GM12878 (cell line): ENCODE data around the gene NMT1. TPM values are rescaled to one million over a fixed set of nuclear protein-coding genes. Genes with fewer than 3 reads are reported as not detected.

Experiments
- ATAC-seq: fragments of 200-7000 bp; cut with Tn5 transposase; 3 replicates; pipeline ENCODE4 v1.9.1; 2020; ENCODE audit warnings: mild to moderate bottlenecking, moderate library complexity
- BruUV-seq: library from RNA; stranded (reverse); fragments of 400-500 nt; replicated peaks from 2 replicates; lab custom pipeline; 2021; lab: Mats Ljungman, UMichigan
- CTCF ChIA-PET: fragments of 300-600 bp; sonication (Branson Sonifier 250); formaldehyde crosslinking; extraction: SDS; loops from one replicate; lab custom pipeline; 2021; ENCODE audit warnings: inconsistent platforms; lab: Yijun Ruan, JAX
- POLR2A ChIA-PET: fragments of 350-600 bp; formaldehyde crosslinking; extraction: SDS; loops from one replicate; lab custom pipeline; 2021; ENCODE audit warnings: inconsistent platforms; lab: Charles Lee
- RAD21 ChIA-PET: fragments of 300-600 bp; sonication (Branson Sonifier 250); formaldehyde crosslinking; loops from one replicate; lab custom pipeline; 2023; ENCODE audit warnings: antibody characterized with exemption; ENCODE audit not compliant: unreplicated experiment; lab: Charles Lee
- SMC1A ChIA-PET: fragments of 300-600 bp; sonication (Branson Sonifier 250); formaldehyde crosslinking; loops from one replicate; lab custom pipeline; 2023; ENCODE audit not compliant: unreplicated experiment, uncharacterized antibody; lab: Charles Lee
- DNase-seq: peaks from one replicate; pipeline ENCODE4 v3.0.0-alpha.2; 2011; ENCODE audit warnings: low read depth, low spot score
- FAIRE-seq: peaks from 3 replicates; lab custom pipeline; 2011; peaks lifted over from hg19 to GRCh38; lab: Jason Lieb, UNC
- H2AFZ ChIP-seq: 2 replicates; pipeline ENCODE4 v1.6.0; 2011; ENCODE audit warnings: low read depth, low read length, control low read depth; ENCODE audit not compliant: control insufficient read depth
- H3K27ac ChIP-seq: 2 replicates; pipeline ENCODE4 v1.5.1; 2011; ENCODE audit warnings: control low read depth; ENCODE audit not compliant: control insufficient read depth, insufficient read depth
- H3K27me3 ChIP-seq, 2 experiments: replicated peaks in 1 of 2; 2 replicates each; pipeline versions ENCODE4 v1.6.0 to v1.6.1; 2011; ENCODE audit warnings: low read length in 1 of 2; ENCODE audit not compliant: control insufficient read depth in 2 of 2, insufficient read depth in 2 of 2
- H3K36me3 ChIP-seq, 2 experiments: 2 replicates each; pipeline ENCODE4 v1.5.1; 2011; ENCODE audit warnings: low read length in 1 of 2; ENCODE audit not compliant: control insufficient read depth in 2 of 2, insufficient read depth in 2 of 2
- H3K4me1 ChIP-seq: 2 replicates; pipeline ENCODE4 v1.6.1; 2011; ENCODE audit warnings: mild to moderate bottlenecking, low read length, moderate library complexity, mixed read lengths; ENCODE audit not compliant: control insufficient read depth, insufficient read depth
- H3K4me2 ChIP-seq: 2 replicates; pipeline ENCODE4 v1.6.0; 2011; ENCODE audit warnings: control low read depth; ENCODE audit not compliant: control insufficient read depth, insufficient read depth
- H3K4me3 ChIP-seq: fragments of 200-600 bp; sonication (generic); 2 replicates; pipeline ENCODE4 v1.5.1; 2016
- H3K79me2 ChIP-seq: 2 replicates; pipeline ENCODE4 v1.6.0; 2011; ENCODE audit warnings: low read length; ENCODE audit not compliant: control insufficient read depth, insufficient read depth
- H3K9ac ChIP-seq: 2 replicates; pipeline ENCODE4 v1.8.0; 2011; ENCODE audit warnings: low read length, control low read depth, mixed read lengths; ENCODE audit not compliant: control insufficient read depth, insufficient read depth
- H3K9me3 ChIP-seq: replicated peaks from 3 replicates; pipeline ENCODE4 v1.5.1; 2011; ENCODE audit warnings: mild to moderate bottlenecking, low read length; ENCODE audit not compliant: control insufficient read depth, insufficient read depth
- H4K20me1 ChIP-seq: 2 replicates; pipeline ENCODE4 v1.6.0; 2011; ENCODE audit not compliant: control insufficient read depth, insufficient read depth
- ATF7 ChIP-seq: fragments of 450-650 bp; IDR thresholded peaks from 2 replicates; pipeline ENCODE4 v1.6.1; 2016; ENCODE audit warnings: low read depth, mild to moderate bottlenecking
- CREB1 ChIP-seq: IDR thresholded peaks from 2 replicates; pipeline ENCODE4 v1.6.1; 2012; ENCODE audit warnings: low read depth, mild to moderate bottlenecking, inconsistent platforms
- HDGF ChIP-seq: fragments of 450-650 bp; IDR thresholded peaks from 2 replicates; pipeline ENCODE4 v1.6.1; 2016; ENCODE audit warnings: antibody characterized with exemption
- MEF2A ChIP-seq: IDR thresholded peaks from 2 replicates; pipeline ENCODE4 v1.6.1; 2011; ENCODE audit warnings: low read depth, mild to moderate bottlenecking, low read length, moderate library complexity; ENCODE audit not compliant: insufficient read depth
- RUNX3 ChIP-seq: IDR thresholded peaks from 2 replicates; pipeline ENCODE4 v1.6.1; 2012; ENCODE audit warnings: low read length, inconsistent platforms
- ZNF24 ChIP-seq: fragments of 450-650 bp; IDR thresholded peaks from 2 replicates; pipeline ENCODE4 v1.6.1; 2017; ENCODE audit warnings: antibody characterized with exemption, mild to moderate bottlenecking
- ZNF274 ChIP-seq: IDR thresholded peaks from one replicate; pipeline ENCODE4 v1.8.0; 2011; ENCODE audit not compliant: insufficient read length, insufficient read depth
- WGBS: methylation state at CpG from one replicate; pipeline ENCODE4 v1.1.6; 2016; ENCODE audit warnings: low lambda C conversion rate; ENCODE audit not compliant: insufficient replicate concordance, insufficient coverage; ENCODE audit errors: missing lambda C conversion rate; 5-methylcytosine and 5-hydroxymethylcytosine counted together
- in situ Hi-C: fragments of 300-500 bp; cut with MboI; formaldehyde crosslinking; loops from 9 replicates; pipeline ENCODE4 v1.14.3; 2018; ENCODE audit warnings: mixed read lengths
- intact Hi-C: fragments of 100-400 bp; cut with micrococcal nuclease; formaldehyde crosslinking; loops from one replicate; pipeline ENCODE4 v1.14.2; 2022; ENCODE audit not compliant: unreplicated experiment
- microRNA-seq: library from miRNA; unstranded; fragments of <30 nt; microRNA quantifications from one replicate; pipeline ENCODE4, GENCODE V29; 2018
- polyA plus RNA-seq, 11 experiments: library from polyadenylated mRNA; depleted of rRNA in 4 of 11; unstranded in 6 of 11; stranded (reverse) in 5 of 11; fragments of >200 nt; fragmentation: Nextera tagmentation in 4 of 11; fragmentation: Illumina TruSeq in 1 of 11; extraction: Ambion mirVana in 4 of 11; extraction: Trizol in 1 of 11; gene quantifications; 1 replicate in 1 of 11; 2 replicates in 10 of 11; pipeline versions ENCODE4 v1.2.1 to v1.2.3, GENCODE V29; 2011 to 2016; ENCODE audit warnings: inconsistent platforms in 2 of 11, missing spikeins in 2 of 11, low read depth in 1 of 11
- small RNA-seq: library from RNA; depleted of rRNA; stranded (forward); fragments of <200 nt; gene quantifications from one replicate; pipeline ENCODE3, GENCODE V24; 2014
- total RNA-seq, 4 experiments: library from RNA; depleted of rRNA in 3 of 4; stranded (reverse); fragments of >200 nt in 3 of 4; fragmentation: Illumina TruSeq in 1 of 4; extraction: Trizol in 1 of 4; gene quantifications; 2 replicates each; pipeline versions ENCODE4 v1.2.1 to v1.2.3, GENCODE V29; 2013 to 2021
- TF ChIP-seq, protein P1 (sequence below): fragments of 450-650 bp; IDR thresholded peaks from 2 replicates; pipeline ENCODE4 v1.6.1; 2017; ENCODE audit warnings: antibody characterized with exemption, mild to moderate bottlenecking, moderate library complexity

The NMT1 gene
- total and polyA plus RNA-seq, 10 of the 15 experiments (the other 5 are each of a cell fraction or from before 2014, with no cell fraction given) = 96.7 to 395 (median 222) TPM

DNA sequence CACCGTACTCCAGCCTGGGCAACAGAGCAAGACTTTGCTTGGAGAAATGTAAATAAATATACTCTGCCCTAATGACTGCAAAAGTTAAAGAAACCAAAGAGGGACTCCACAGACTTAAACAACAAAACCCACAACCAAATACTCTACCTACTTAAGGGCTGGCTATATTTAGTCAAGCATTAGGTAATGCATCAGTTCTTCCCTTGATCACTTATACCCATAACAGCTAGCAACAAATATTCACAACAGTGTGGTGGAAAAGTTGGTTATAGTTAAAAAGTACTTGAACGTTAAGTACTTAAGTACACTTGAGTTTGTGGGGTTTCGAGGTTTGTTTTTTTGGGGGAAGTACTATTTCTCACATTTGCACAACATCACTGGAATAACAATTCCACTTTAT is 95.1 kb downstream of the NMT1 start:
- CTCF ChIA-PET = interaction anchor here (1.7 to 10.2 kb wide), 3 partner anchors 8 to 41 kb away, joined by 3 to 189 read pairs (median 30); partner anchors contain the start of gene ACBD4
- no TSS peak for BruUV-seq
- ATAC-seq (no peak; the same call in 2 of the 3 replicates), FAIRE-seq (no peak)
- POLR2A ChIA-PET = interaction anchor here (0.6 to 1.2 kb wide), 2 partner anchors 12 to 20 kb away, joined by 3 to 6 read pairs; no protein-coding TSS in a partner anchor
- H3K9ac ChIP-seq = no peak overlapping the region
- H3K79me2 ChIP-seq = peaks cover 39% of the 10 kb centered on the region
- H3K4me1 ChIP-seq = peaks cover 5% of the 10 kb centered on the region
- no peak overlapping the region for H3K4me2 ChIP-seq
- RAD21 ChIA-PET = no interaction called here
- H2AFZ ChIP-seq = no peak overlapping the region
- no peaks in the 10 kb centered on the region for H3K27me3 ChIP-seq
- H3K27ac ChIP-seq = no peak overlapping the region
- WGBS = 96% methylated on average over 3 of the region's 3 CpGs
- SMC1A ChIA-PET = interaction anchor here (0.7 to 2.1 kb wide), 2 partner anchors 21 to 42 kb away, joined by 3 to 10 read pairs; partner anchors contain the start of gene ACBD4
- peak; percentile 65; the same call in 1 of the 2 replicates for TF ChIP-seq ATF7
- TF ChIP-seq MEF2A = peak; percentile 50; the same call in 1 of the 2 replicates
- peak; percentile 58 for TF ChIP-seq RUNX3
- no peak for TF ChIP-seq CREB1
- TF ChIP-seq, protein P1, sequence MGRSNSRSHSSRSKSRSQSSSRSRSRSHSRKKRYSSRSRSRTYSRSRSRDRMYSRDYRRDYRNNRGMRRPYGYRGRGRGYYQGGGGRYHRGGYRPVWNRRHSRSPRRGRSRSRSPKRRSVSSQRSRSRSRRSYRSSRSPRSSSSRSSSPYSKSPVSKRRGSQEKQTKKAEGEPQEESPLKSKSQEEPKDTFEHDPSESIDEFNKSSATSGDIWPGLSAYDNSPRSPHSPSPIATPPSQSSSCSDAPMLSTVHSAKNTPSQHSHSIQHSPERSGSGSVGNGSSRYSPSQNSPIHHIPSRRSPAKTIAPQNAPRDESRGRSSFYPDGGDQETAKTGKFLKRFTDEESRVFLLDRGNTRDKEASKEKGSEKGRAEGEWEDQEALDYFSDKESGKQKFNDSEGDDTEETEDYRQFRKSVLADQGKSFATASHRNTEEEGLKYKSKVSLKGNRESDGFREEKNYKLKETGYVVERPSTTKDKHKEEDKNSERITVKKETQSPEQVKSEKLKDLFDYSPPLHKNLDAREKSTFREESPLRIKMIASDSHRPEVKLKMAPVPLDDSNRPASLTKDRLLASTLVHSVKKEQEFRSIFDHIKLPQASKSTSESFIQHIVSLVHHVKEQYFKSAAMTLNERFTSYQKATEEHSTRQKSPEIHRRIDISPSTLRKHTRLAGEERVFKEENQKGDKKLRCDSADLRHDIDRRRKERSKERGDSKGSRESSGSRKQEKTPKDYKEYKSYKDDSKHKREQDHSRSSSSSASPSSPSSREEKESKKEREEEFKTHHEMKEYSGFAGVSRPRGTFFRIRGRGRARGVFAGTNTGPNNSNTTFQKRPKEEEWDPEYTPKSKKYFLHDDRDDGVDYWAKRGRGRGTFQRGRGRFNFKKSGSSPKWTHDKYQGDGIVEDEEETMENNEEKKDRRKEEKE = no peak
- TF ChIP-seq HDGF = no peak
- peak; percentile 81 for TF ChIP-seq ZNF24
- no peak for TF ChIP-seq ZNF274
- TF ChIP-seq, all 136 proteins: peak for 4
- no peak for DNase-seq
- Histone ChIP-seq H3K4me3 (no peak overlapping the region), H3K9me3 (no peaks in the 10 kb centered on the region), H3K36me3 (no peaks in the 10 kb centered on the region), H4K20me1 (no peaks in the 10 kb centered on the region; the same call in 1 of the 2 replicates)
- in situ Hi-C loops (no loop called here), intact Hi-C loops (no loop called here)

Small RNA genes within 50 kb of the gene (microRNA-seq; reads per million reads assigned to microRNA genes)
- not detected for gene MIR6784

Small RNA genes within 50 kb of the gene (small RNA-seq; reads per million reads assigned to genes)
- gene MIR6784 (not detected), gene RF00019 (not detected)

Other genes with a start within 250 kb of the NMT1 start
Only the 7 nearest of the 13 such genes appear.
- 10.6 and 12.0 TPM in 2 replicates for gene KIF18B, start 113.5 kb upstream of the NMT1 start, total RNA-seq (2014; rRNA removed)
- gene KIF18B, start 113.5 kb upstream of the NMT1 start, total RNA-seq (2014; rRNA removed; fragmentation: Illumina TruSeq; extraction: Trizol) = 9.2 and 10.3 TPM in 2 replicates
- gene KIF18B, start 113.5 kb upstream of the NMT1 start, total RNA-seq (2021) = 39.4 and 44.4 TPM in 2 replicates
- gene KIF18B, start 113.5 kb upstream of the NMT1 start, polyA plus RNA-seq (2011; rRNA removed) = 14.2 and 28.6 TPM in 2 replicates
- gene KIF18B, start 113.5 kb upstream of the NMT1 start, polyA plus RNA-seq (2014; fragmentation: Illumina TruSeq; extraction: Trizol) = 11.9 and 22.0 TPM in 2 replicates
- 1 to 10 TPM; 2.8 to 3.1 TPM for gene KIF18B, start 113.5 kb upstream of the NMT1 start, polyA plus RNA-seq (2014; fragmentation: Nextera tagmentation; extraction: Ambion mirVana)
- 44.7 and 46.2 TPM in 2 replicates for gene KIF18B, start 113.5 kb upstream of the NMT1 start, polyA plus RNA-seq (2014; rRNA removed)
- 10 to 100 TPM; 20.4 to 20.5 TPM for gene KIF18B, start 113.5 kb upstream of the NMT1 start, polyA plus RNA-seq (2016; fragmentation: Nextera tagmentation; extraction: Ambion mirVana)
- gene C1QL1, start 93.0 kb upstream of the NMT1 start, total RNA-seq (2014; rRNA removed) = not detected in 2 replicates
- gene C1QL1, start 93.0 kb upstream of the NMT1 start, total RNA-seq (2014; rRNA removed; fragmentation: Illumina TruSeq; extraction: Trizol) = not detected in 2 replicates
- gene C1QL1, start 93.0 kb upstream of the NMT1 start, total RNA-seq (2021) = not detected in 2 replicates
- gene C1QL1, start 93.0 kb upstream of the NMT1 start, polyA plus RNA-seq (2011; rRNA removed) = not detected in 2 replicates
- not detected in 2 replicates for gene C1QL1, start 93.0 kb upstream of the NMT1 start, polyA plus RNA-seq (2014; fragmentation: Illumina TruSeq; extraction: Trizol)
- gene C1QL1, start 93.0 kb upstream of the NMT1 start, polyA plus RNA-seq (2014; fragmentation: Nextera tagmentation; extraction: Ambion mirVana) = not detected
- gene C1QL1, start 93.0 kb upstream of the NMT1 start, polyA plus RNA-seq (2014; rRNA removed) = not detected in 2 replicates
- gene C1QL1, start 93.0 kb upstream of the NMT1 start, polyA plus RNA-seq (2016; fragmentation: Nextera tagmentation; extraction: Ambion mirVana) = not detected
- 49.4 and 62.7 TPM in 2 replicates for gene DCAKD, start 9.7 kb upstream of the NMT1 start, total RNA-seq (2014; rRNA removed)
- gene DCAKD, start 9.7 kb upstream of the NMT1 start, total RNA-seq (2014; rRNA removed; fragmentation: Illumina TruSeq; extraction: Trizol) = 23.0 and 27.9 TPM in 2 replicates
- 44.4 and 45.8 TPM in 2 replicates for gene DCAKD, start 9.7 kb upstream of the NMT1 start, total RNA-seq (2021)
- 14.1 and 32.8 TPM in 2 replicates for gene DCAKD, start 9.7 kb upstream of the NMT1 start, polyA plus RNA-seq (2011; rRNA removed)
- gene DCAKD, start 9.7 kb upstream of the NMT1 start, polyA plus RNA-seq (2014; fragmentation: Illumina TruSeq; extraction: Trizol) = 18.9 and 21.5 TPM in 2 replicates
- gene DCAKD, start 9.7 kb upstream of the NMT1 start, polyA plus RNA-seq (2014; fragmentation: Nextera tagmentation; extraction: Ambion mirVana) = 10 to 100 TPM; 11.6 to 11.7 TPM
- 45.7 and 46.5 TPM in 2 replicates for gene DCAKD, start 9.7 kb upstream of the NMT1 start, polyA plus RNA-seq (2014; rRNA removed)
- 10 to 100 TPM; 43.8 to 46.1 TPM for gene DCAKD, start 9.7 kb upstream of the NMT1 start, polyA plus RNA-seq (2016; fragmentation: Nextera tagmentation; extraction: Ambion mirVana)
- 0.45 and 0.76 TPM in 2 replicates for gene PLCD3, start 71.2 kb downstream of the NMT1 start, total RNA-seq (2014; rRNA removed)
- gene PLCD3, start 71.2 kb downstream of the NMT1 start, total RNA-seq (2014; rRNA removed; fragmentation: Illumina TruSeq; extraction: Trizol) = 0.28 and 0.36 TPM in 2 replicates
- 1.6 and 2.4 TPM in 2 replicates for gene PLCD3, start 71.2 kb downstream of the NMT1 start, total RNA-seq (2021)
- 0.52 and 1.2 TPM in 2 replicates for gene PLCD3, start 71.2 kb downstream of the NMT1 start, polyA plus RNA-seq (2011; rRNA removed)
- gene PLCD3, start 71.2 kb downstream of the NMT1 start, polyA plus RNA-seq (2014; fragmentation: Illumina TruSeq; extraction: Trizol) = 0.03 and 1.6 TPM in 2 replicates
- under 1 TPM; 0.02 to 0.04 TPM for gene PLCD3, start 71.2 kb downstream of the NMT1 start, polyA plus RNA-seq (2014; fragmentation: Nextera tagmentation; extraction: Ambion mirVana)
- 1.2 and 1.6 TPM in 2 replicates for gene PLCD3, start 71.2 kb downstream of the NMT1 start, polyA plus RNA-seq (2014; rRNA removed)
- under 1 TPM; 0.13 to 0.43 TPM for gene PLCD3, start 71.2 kb downstream of the NMT1 start, polyA plus RNA-seq (2016; fragmentation: Nextera tagmentation; extraction: Ambion mirVana)
- 8.1 and 10.2 TPM in 2 replicates for gene ACBD4, start 74.4 kb downstream of the NMT1 start, total RNA-seq (2014; rRNA removed)
- gene ACBD4, start 74.4 kb downstream of the NMT1 start, total RNA-seq (2014; rRNA removed; fragmentation: Illumina TruSeq; extraction: Trizol) = 5.4 and 5.7 TPM in 2 replicates
- gene ACBD4, start 74.4 kb downstream of the NMT1 start, total RNA-seq (2021) = 10.0 and 10.1 TPM in 2 replicates
- 4.4 and 6.5 TPM in 2 replicates for gene ACBD4, start 74.4 kb downstream of the NMT1 start, polyA plus RNA-seq (2011; rRNA removed)
- 4.5 and 5.7 TPM in 2 replicates for gene ACBD4, start 74.4 kb downstream of the NMT1 start, polyA plus RNA-seq (2014; fragmentation: Illumina TruSeq; extraction: Trizol)
- under 1 TPM; 0.20 to 0.27 TPM for gene ACBD4, start 74.4 kb downstream of the NMT1 start, polyA plus RNA-seq (2014; fragmentation: Nextera tagmentation; extraction: Ambion mirVana)
- 13.8 and 17.6 TPM in 2 replicates for gene ACBD4, start 74.4 kb downstream of the NMT1 start, polyA plus RNA-seq (2014; rRNA removed)
- 1 to 10 TPM; 7.2 to 9.9 TPM for gene ACBD4, start 74.4 kb downstream of the NMT1 start, polyA plus RNA-seq (2016; fragmentation: Nextera tagmentation; extraction: Ambion mirVana)
- gene HEXIM1, start 87.2 kb downstream of the NMT1 start, total RNA-seq (2014; rRNA removed) = 12.2 and 13.4 TPM in 2 replicates
- gene HEXIM1, start 87.2 kb downstream of the NMT1 start, total RNA-seq (2014; rRNA removed; fragmentation: Illumina TruSeq; extraction: Trizol) = 4.4 and 4.7 TPM in 2 replicates
- 23.9 and 24.1 TPM in 2 replicates for gene HEXIM1, start 87.2 kb downstream of the NMT1 start, total RNA-seq (2021)
- gene HEXIM1, start 87.2 kb downstream of the NMT1 start, polyA plus RNA-seq (2011; rRNA removed) = 7.3 and 8.8 TPM in 2 replicates
- gene HEXIM1, start 87.2 kb downstream of the NMT1 start, polyA plus RNA-seq (2014; fragmentation: Illumina TruSeq; extraction: Trizol) = 9.9 and 16.0 TPM in 2 replicates
- 1 to 10 TPM; 1.9 to 2.1 TPM for gene HEXIM1, start 87.2 kb downstream of the NMT1 start, polyA plus RNA-seq (2014; fragmentation: Nextera tagmentation; extraction: Ambion mirVana)
- 17.2 and 19.4 TPM in 2 replicates for gene HEXIM1, start 87.2 kb downstream of the NMT1 start, polyA plus RNA-seq (2014; rRNA removed)
- gene HEXIM1, start 87.2 kb downstream of the NMT1 start, polyA plus RNA-seq (2016; fragmentation: Nextera tagmentation; extraction: Ambion mirVana) = 1 to 10 TPM; 8.3 to 9.3 TPM
- 8.3 and 8.7 TPM in 2 replicates for gene HEXIM2, start 100.6 kb downstream of the NMT1 start, total RNA-seq (2014; rRNA removed)
- 4.8 and 5.1 TPM in 2 replicates for gene HEXIM2, start 100.6 kb downstream of the NMT1 start, total RNA-seq (2014; rRNA removed; fragmentation: Illumina TruSeq; extraction: Trizol)
- gene HEXIM2, start 100.6 kb downstream of the NMT1 start, total RNA-seq (2021) = 7.6 and 9.7 TPM in 2 replicates
- gene HEXIM2, start 100.6 kb downstream of the NMT1 start, polyA plus RNA-seq (2011; rRNA removed) = 4.3 and 5.8 TPM in 2 replicates
- gene HEXIM2, start 100.6 kb downstream of the NMT1 start, polyA plus RNA-seq (2014; fragmentation: Illumina TruSeq; extraction: Trizol) = 0.87 and 4.9 TPM in 2 replicates
- under 1 TPM; 0.10 to 0.22 TPM for gene HEXIM2, start 100.6 kb downstream of the NMT1 start, polyA plus RNA-seq (2014; fragmentation: Nextera tagmentation; extraction: Ambion mirVana)
- 7.1 and 12.5 TPM in 2 replicates for gene HEXIM2, start 100.6 kb downstream of the NMT1 start, polyA plus RNA-seq (2014; rRNA removed)
- 10 to 100 TPM in 1 of 2 experiments, 1 to 10 TPM in 1; 9.7 to 10.3 TPM for gene HEXIM2, start 100.6 kb downstream of the NMT1 start, polyA plus RNA-seq (2016; fragmentation: Nextera tagmentation; extraction: Ambion mirVana)